Endothelial cell of umbilical vein (primary cell): ENCODE results near the gene DACH2. TPM values are rescaled to one million over a fixed set of nuclear protein-coding genes. Genes with fewer than 3 reads are reported as not detected.

Source experiments
- BruUV-seq: library from RNA; stranded (reverse); fragments of 400-500 nt; replicated peaks from 2 replicates; lab custom pipeline; 2021; lab: Mats Ljungman, UMichigan
- CTCF ChIA-PET: fragments of 300-600, 350-600 bp; sonication (Branson Sonifier 250); formaldehyde crosslinking; loops from one replicate; lab custom pipeline; 2021; ENCODE audit warnings: antibody characterized with exemption, inconsistent platforms; lab: Charles Lee
- POLR2A ChIA-PET: fragments of 300-600, 350-600 bp; sonication (Branson Sonifier 250); formaldehyde crosslinking; loops from one replicate; lab custom pipeline; 2021; ENCODE audit warnings: antibody characterized with exemption, inconsistent platforms; lab: Charles Lee
- DNase-seq: peaks from one replicate; pipeline ENCODE4 v3.0.0-alpha.2; 2011; ENCODE audit warnings: low read depth, low spot score
- FAIRE-seq: peaks from 2 replicates; lab custom pipeline; 2011; peaks lifted over from hg19 to GRCh38; lab: Jason Lieb, UNC
- H2AFZ ChIP-seq: 2 replicates; pipeline ENCODE4 v1.6.0; 2012; ENCODE audit warnings: low read depth, low read length, control low read depth, inconsistent platforms
- H3K27ac ChIP-seq: 2 replicates; pipeline ENCODE4 v1.5.1; 2011; ENCODE audit warnings: low read depth, mild to moderate bottlenecking, control low read depth, low read length, moderate library complexity; ENCODE audit not compliant: insufficient read depth
- H3K27me3 ChIP-seq, 2 experiments: 2 replicates each; pipeline versions ENCODE4 v1.6.0 to v1.6.1; 2011; ENCODE audit warnings: low read length in 2 of 2, mixed read lengths in 1 of 2; ENCODE audit not compliant: control insufficient read depth in 2 of 2, insufficient read depth in 2 of 2
- H3K36me3 ChIP-seq, 2 experiments: 2 replicates in 1 of 2; 3 replicates in 1 of 2; pipeline ENCODE4 v1.5.1; 2011; ENCODE audit warnings: low read length in 2 of 2, mild to moderate bottlenecking in 1 of 2, moderate library complexity in 1 of 2; ENCODE audit not compliant: control insufficient read depth in 2 of 2, insufficient read depth in 2 of 2; ENCODE audit errors: extremely low read depth in 1 of 2
- H3K4me1 ChIP-seq: 3 replicates; pipeline ENCODE4 v1.5.1; 2011; ENCODE audit warnings: mild to moderate bottlenecking, low read length; ENCODE audit not compliant: control insufficient read depth, insufficient read depth; ENCODE audit errors: extremely low read depth
- H3K4me2 ChIP-seq: 2 replicates; pipeline ENCODE4 v1.6.1; 2011; ENCODE audit warnings: low read length, control low read depth, mixed read lengths; ENCODE audit not compliant: insufficient read depth
- H3K4me3 ChIP-seq, 3 experiments: fragments of 200-600 bp in 1 of 3; sonication (generic), shearing (Covaris generic) in 1 of 3; replicated peaks in 1 of 3; 2 replicates each; pipeline ENCODE4 v1.5.1; 2011 to 2016; ENCODE audit warnings: control low read depth in 3 of 3, low read length in 3 of 3, mild to moderate bottlenecking in 2 of 3, inconsistent platforms in 1 of 3, low read depth in 1 of 3, moderate library complexity in 1 of 3; ENCODE audit not compliant: insufficient read depth in 1 of 3
- H3K79me2 ChIP-seq: 2 replicates; pipeline ENCODE4 v1.6.0; 2012; ENCODE audit warnings: low read length, inconsistent platforms; ENCODE audit not compliant: control insufficient read depth, insufficient read depth
- H3K9ac ChIP-seq: replicated peaks from 2 replicates; pipeline ENCODE3; 2011; ENCODE audit warnings: low read length, control low read depth; ENCODE audit not compliant: insufficient read depth; ENCODE audit errors: extremely low read depth
- H3K9me1 ChIP-seq: replicated peaks from 3 replicates; pipeline ENCODE4 v1.6.0; 2011; ENCODE audit warnings: mild to moderate bottlenecking, low read length; ENCODE audit not compliant: control insufficient read depth, insufficient read depth; ENCODE audit errors: extremely low read depth
- H3K9me3 ChIP-seq: replicated peaks from 2 replicates; pipeline ENCODE4 v1.5.1; 2012; ENCODE audit warnings: low read length, inconsistent platforms; ENCODE audit not compliant: control insufficient read depth, insufficient read depth
- H4K20me1 ChIP-seq: replicated peaks from 2 replicates; pipeline ENCODE3; 2011; ENCODE audit warnings: mild to moderate bottlenecking, low read length; ENCODE audit not compliant: control insufficient read depth, insufficient read depth; ENCODE audit errors: extremely low read depth
- CTCF ChIP-seq, 2 donors: IDR thresholded peaks; 1 replicate in 1 of 2; 2 replicates in 1 of 2; pipeline ENCODE4 v1.5.1; 2011; ENCODE audit warnings: low read length in 2 of 2, mild to moderate bottlenecking in 2 of 2, moderate library complexity in 2 of 2, control low read depth in 1 of 2, inconsistent platforms in 1 of 2, low read depth in 1 of 2; ENCODE audit not compliant: insufficient read depth in 1 of 2; ENCODE audit errors: extremely low read depth in 1 of 2
- EZH2 ChIP-seq: IDR thresholded peaks from 2 replicates; pipeline ENCODE4 v1.6.1; 2012; ENCODE audit warnings: borderline replicate concordance, low read depth, mild to moderate bottlenecking, moderate library complexity, low read length, inconsistent platforms; ENCODE audit not compliant: severe bottlenecking
- FOS ChIP-seq: IDR thresholded peaks from 2 replicates; pipeline ENCODE4 v1.6.1; 2011; ENCODE audit warnings: mild to moderate bottlenecking, low read length, moderate library complexity, borderline replicate concordance; ENCODE audit not compliant: insufficient read depth
- GATA2 ChIP-seq: IDR thresholded peaks from 2 replicates; pipeline ENCODE4 v1.7.0; 2011; ENCODE audit warnings: low read depth, mild to moderate bottlenecking, moderate library complexity, mixed read lengths, low read length; ENCODE audit not compliant: insufficient read length, insufficient read depth
- JUN ChIP-seq: IDR thresholded peaks from 2 replicates; pipeline ENCODE4 v1.6.1; 2011; ENCODE audit warnings: borderline replicate concordance, low read depth; ENCODE audit not compliant: insufficient read length, insufficient read depth
- MYC ChIP-seq: IDR thresholded peaks from one replicate; pipeline ENCODE4 v1.6.1; 2011; ENCODE audit warnings: mild to moderate bottlenecking, low read depth, low read length
- POLR2A ChIP-seq: IDR thresholded peaks from 2 replicates; pipeline ENCODE4 v1.6.1; 2012; ENCODE audit warnings: low read depth, mild to moderate bottlenecking, control low read depth, low read length
- POLR2AphosphoS5 ChIP-seq: IDR thresholded peaks from 2 replicates; pipeline ENCODE4 v1.6.1; 2012; ENCODE audit warnings: low read depth, mild to moderate bottlenecking, control low read depth, low read length, moderate library complexity; ENCODE audit not compliant: insufficient read depth
- dilution Hi-C: fragments of 300-500 bp; cut with MboI; formaldehyde crosslinking; loops from one replicate; pipeline ENCODE4 v1.15.0; 2019; ENCODE audit warnings: low sequenced_read_pairs; ENCODE audit not compliant: extremely low pct_ligation_motif_present
- intact Hi-C: fragments of 100-400 bp; cut with micrococcal nuclease; formaldehyde crosslinking; loops from one replicate; pipeline ENCODE4 v1.10.0; 2022
- polyA plus RNA-seq, 4 experiments: library from polyadenylated mRNA; depleted of rRNA in 3 of 4; stranded (reverse) in 3 of 4; unstranded in 1 of 4; fragments of >200 nt; gene quantifications; 2 replicates each; pipeline versions ENCODE4 v1.2.1 to v1.2.3, GENCODE V29; 2011 to 2012; ENCODE audit warnings: missing spikeins in 1 of 4
- total RNA-seq: library from RNA; stranded (reverse); gene quantifications from 2 replicates; pipeline ENCODE4 v1.2.3, GENCODE V29; 2021
- TF ChIP-seq, protein P1 (sequence below): IDR thresholded peaks from 2 replicates; pipeline ENCODE4 v1.6.1; 2011; ENCODE audit not compliant: insufficient read depth, insufficient read length

DACH2 gene
- total and polyA plus RNA-seq, 2 donors (not counting 3 experiments of a cell fraction or from before 2014, with no cell fraction given): not detected

- POLR2A ChIA-PET: no interaction called here
- H3K9me1 ChIP-seq: no peaks in the 10 kb centered on the region
- no peak overlapping the region for H3K4me2 ChIP-seq
- H3K9me3 ChIP-seq: no peaks in the 10 kb centered on the region
- intact Hi-C loops (no loop called here), dilution Hi-C loops (no loop called here)
- DNase-seq (no peak), FAIRE-seq (no peak)
- H3K36me3 ChIP-seq: no peaks in the 10 kb centered on the region
- H3K79me2 ChIP-seq: no peaks in the 10 kb centered on the region
- no peak for TF ChIP-seq POLR2A
- TF ChIP-seq FOS: no peak
- no peak for TF ChIP-seq GATA2
- TF ChIP-seq EZH2: no peak
- no peak for TF ChIP-seq JUN
- TF ChIP-seq POLR2AphosphoS5: no peak
- TF ChIP-seq, protein P1, sequence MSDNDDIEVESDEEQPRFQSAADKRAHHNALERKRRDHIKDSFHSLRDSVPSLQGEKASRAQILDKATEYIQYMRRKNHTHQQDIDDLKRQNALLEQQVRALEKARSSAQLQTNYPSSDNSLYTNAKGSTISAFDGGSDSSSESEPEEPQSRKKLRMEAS: no peak
- H3K4me1 ChIP-seq: no peaks in the 10 kb centered on the region
- no TSS peak for BruUV-seq
- H3K27me3 ChIP-seq: no peaks in the 10 kb centered on the region
- H3K4me3 ChIP-seq: no peak overlapping the region
- H3K9ac ChIP-seq: no peak overlapping the region
- H4K20me1 ChIP-seq: no peaks in the 10 kb centered on the region
- H3K27ac ChIP-seq: no peak overlapping the region
- H2AFZ ChIP-seq: no peak overlapping the region
- CTCF ChIA-PET: no interaction called here
These were observed 43.7 kb upstream of the DACH2 start for GRCh38 chrX:86104526-86104925.

DNA sequence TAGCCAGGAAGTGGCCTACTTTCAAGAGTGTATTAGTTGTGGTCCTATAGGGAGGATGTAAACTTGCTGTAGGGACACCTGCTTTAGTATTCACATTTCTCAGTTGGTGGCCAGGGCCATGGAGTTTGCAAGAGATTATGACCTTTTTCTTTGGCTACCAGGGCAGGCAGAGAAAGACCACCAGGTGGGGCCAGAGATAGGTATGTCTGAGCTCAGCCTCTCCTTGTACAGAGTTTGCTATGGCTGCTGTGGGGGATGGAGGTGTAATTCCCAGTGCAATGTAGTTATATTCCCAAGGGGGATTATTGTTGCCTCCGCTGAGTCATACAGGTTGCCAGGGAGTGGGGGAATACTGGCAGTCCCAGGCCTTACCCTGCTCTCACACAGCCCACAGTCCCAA lies 26.3 kb upstream of the DACH2 start:
- dilution Hi-C loops (no loop called here), intact Hi-C loops (no loop called here)
- Histone ChIP-seq H3K4me3 (no peak overlapping the region), H3K27ac (no peak overlapping the region), H4K20me1 (no peaks in the 10 kb centered on the region), H3K4me1 (no peaks in the 10 kb centered on the region), H3K79me2 (no peaks in the 10 kb centered on the region), H3K27me3 (no peaks in the 10 kb centered on the region), H3K4me2 (no peak overlapping the region), H3K9ac (no peak overlapping the region), H3K9me1 (no peaks in the 10 kb centered on the region), H3K36me3 (no peaks in the 10 kb centered on the region), H2AFZ (no peak overlapping the region), H3K9me3 (no peaks in the 10 kb centered on the region)
- ChIA-PET CTCF (no interaction called here), POLR2A (no interaction called here)
- TF ChIP-seq JUN (no peak), CTCF (IDR thresholded peaks at IDR 0.05; ENCODE audit: extremely low read depth in 1 of 2, insufficient read depth in 1 of 2, low read depth in 1 of 2, low read length in 2 of 2) (no peak), FOS (no peak), POLR2AphosphoS5 (no peak), POLR2A (no peak), EZH2 (no peak), GATA2 (no peak), MYC (no peak)
- BruUV-seq: no TSS peak
- no peak for DNase-seq
- no peak for FAIRE-seq
